Stimulated activated CD8-positive, alpha-beta memory T cell treated with anti-CD3 and anti-CD28 coated beads, Interleukin-7, amount 100 ng/mL, for 4 hours (primary cell): ENCODE data around the gene NID1.

Source experiments
- DNase-seq, 2 donors: peaks; one replicate each; pipeline ENCODE4 v3.0.0-alpha.2; 2020; ENCODE audit warnings: low read depth in 2 of 2

The NID1 gene

GRCh38 chr1:236067854-236068454, 3.1 kb upstream of the NID1 start:
- DNase-seq: no peak

GRCh38 chr1:236066828-236067386, 2.0 kb upstream of the NID1 start:
- DNase-seq: peak; percentile 47 to 61

GRCh38 chr1:236066054-236066453, 1.2 kb upstream of the NID1 start:
- no peak for DNase-seq

GRCh38 chr1:236065509-236066005, 667 bp upstream of the NID1 start:
- no peak for DNase-seq

GRCh38 chr1:236063919-236064673, 794 bp downstream of the NID1 start:
- no peak for DNase-seq

- DNase-seq: no peak
Observed at GRCh38 chr1:236063551-236063918, 1.4 kb downstream of the NID1 start.

GRCh38 chr1:236060286-236060685, 4.6 kb downstream of the NID1 start:
- no peak for DNase-seq

GRCh38 chr1:236059011-236059410, 5.9 kb downstream of the NID1 start:
- no peak for DNase-seq

- DNase-seq: no peak
Observed at GRCh38 chr1:236058141-236058934, 6.6 kb downstream of the NID1 start.

GRCh38 chr1:236057546-236057945, 7.3 kb downstream of the NID1 start:
- DNase-seq: no peak

GRCh38 chr1:236052232-236052993, 12.5 kb downstream of the NID1 start:
- DNase-seq: no peak

GRCh38 chr1:236051242-236051791, 13.6 kb downstream of the NID1 start:
- DNase-seq: no peak

- no peak for DNase-seq
Observed at GRCh38 chr1:236045771-236046170, 19.1 kb downstream of the NID1 start.

GRCh38 chr1:236044341-236044740, 20.5 kb downstream of the NID1 start:
- DNase-seq: no peak

- DNase-seq: no peak
Observed at GRCh38 chr1:236041631-236042618, 23.0 kb downstream of the NID1 start.

GRCh38 chr1:236039740-236040685, 24.9 kb downstream of the NID1 start:
- DNase-seq: no peak

- DNase-seq: no peak
Observed at GRCh38 chr1:236038034-236038433, 26.9 kb downstream of the NID1 start.

- no peak for DNase-seq
Observed at GRCh38 chr1:236035681-236036101, 29.2 kb downstream of the NID1 start.

GRCh38 chr1:236033336-236033735, 31.6 kb downstream of the NID1 start:
- DNase-seq: no peak
